Activated T-cell treated with anti-CD3 and anti-CD28 coated beads for 24 hours (primary cell): ENCODE data around the gene PTPN7.
"Not testable (repeated sequence)": the region's sequence is repeated elsewhere in the genome, so short reads cannot be mapped to it uniquely, and the experiment has no call there.

Experiments
- DNase-seq: peaks from one replicate; pipeline ENCODE4 v3.0.0-alpha.2; 2020; ENCODE audit warnings: low read depth

PTPN7 gene

DNA sequence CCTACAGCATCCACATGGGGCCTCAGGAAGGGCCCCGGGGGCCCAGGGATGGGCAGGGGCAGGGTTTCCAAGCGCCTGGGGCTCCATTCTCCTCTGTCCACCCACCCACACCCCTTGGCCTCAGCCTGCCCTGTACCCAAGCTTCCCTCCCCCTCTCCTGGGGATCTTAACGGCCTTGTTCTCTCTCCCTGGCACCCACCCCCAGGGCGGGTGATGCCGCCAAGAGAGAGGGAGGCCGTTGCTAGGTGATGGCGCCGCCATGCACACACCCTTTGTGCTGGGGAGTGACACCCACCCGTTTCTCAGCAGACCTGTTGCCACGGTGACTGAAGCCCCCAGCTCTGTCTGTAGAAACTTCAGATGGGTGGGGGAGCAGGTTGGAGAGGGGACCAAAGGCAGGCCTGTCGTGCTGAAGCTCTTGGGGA is 30.1 kb downstream of the PTPN7 start:
- DNase-seq: no peak

DNA sequence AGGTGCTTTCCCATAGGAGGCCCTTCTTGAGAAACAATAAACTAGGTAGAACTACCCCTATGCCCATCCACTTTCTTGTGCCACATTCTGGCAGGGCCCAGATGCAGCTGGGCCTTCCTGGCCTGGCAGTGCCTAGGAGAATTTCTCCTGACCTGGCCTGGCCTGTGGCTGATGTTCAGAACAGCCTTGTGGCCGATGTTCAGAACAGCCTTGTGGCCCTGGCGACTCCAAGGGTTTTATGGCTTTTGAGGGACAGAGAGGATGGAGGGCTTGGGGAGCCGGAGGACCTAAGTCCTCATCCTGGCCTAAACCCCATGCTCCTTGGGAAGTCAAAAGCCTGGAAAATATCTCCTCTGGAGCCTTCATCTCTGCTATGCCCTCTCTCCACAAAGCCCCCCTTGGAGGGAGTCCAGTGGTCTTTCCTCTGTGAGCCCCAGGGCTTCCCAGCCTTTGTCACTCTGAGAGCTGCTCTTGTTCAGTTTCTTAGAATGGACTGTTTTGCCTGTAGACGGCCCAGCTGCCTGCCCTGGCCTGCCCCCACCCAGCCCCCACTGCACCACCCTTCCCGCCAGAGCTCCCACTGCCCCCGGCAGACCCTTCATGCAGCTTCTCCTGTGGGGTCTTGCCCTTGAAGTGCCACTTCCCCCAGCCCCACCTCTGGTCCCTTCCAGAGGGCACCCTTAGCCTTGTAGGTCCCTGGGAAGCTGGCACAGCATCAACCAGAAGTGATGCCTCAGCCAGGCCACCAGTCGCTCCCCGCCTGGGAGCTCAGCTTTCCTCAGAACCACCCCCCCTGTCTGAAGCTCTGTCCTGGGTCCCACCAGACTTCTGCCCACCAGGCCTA is 30.7 kb downstream of the PTPN7 start:
- DNase-seq: no peak

DNA sequence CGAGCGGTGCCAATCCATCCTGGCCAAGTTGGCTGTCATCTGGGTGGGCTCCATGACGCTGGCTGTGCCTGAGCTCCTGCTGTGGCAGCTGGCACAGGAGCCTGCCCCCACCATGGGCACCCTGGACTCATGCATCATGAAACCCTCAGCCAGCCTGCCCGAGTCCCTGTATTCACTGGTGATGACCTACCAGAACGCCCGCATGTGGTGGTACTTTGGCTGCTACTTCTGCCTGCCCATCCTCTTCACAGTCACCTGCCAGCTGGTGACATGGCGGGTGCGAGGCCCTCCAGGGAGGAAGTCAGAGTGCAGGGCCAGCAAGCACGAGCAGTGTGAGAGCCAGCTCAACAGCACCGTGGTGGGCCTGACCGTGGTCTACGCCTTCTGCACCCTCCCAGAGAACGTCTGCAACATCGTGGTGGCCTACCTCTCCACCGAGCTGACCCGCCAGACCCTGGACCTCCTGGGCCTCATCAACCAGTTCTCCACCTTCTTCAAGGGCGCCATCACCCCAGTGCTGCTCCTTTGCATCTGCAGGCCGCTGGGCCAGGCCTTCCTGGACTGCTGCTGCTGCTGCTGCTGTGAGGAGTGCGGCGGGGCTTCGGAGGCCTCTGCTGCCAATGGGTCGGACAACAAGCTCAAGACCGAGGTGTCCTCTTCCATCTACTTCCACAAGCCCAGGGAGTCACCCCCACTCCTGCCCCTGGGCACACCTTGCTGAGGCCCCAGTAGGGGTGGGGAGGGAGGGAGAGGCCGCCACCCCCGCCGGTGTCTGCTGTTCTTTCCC is 32.4 kb downstream of the PTPN7 start:
- no peak for DNase-seq

DNA sequence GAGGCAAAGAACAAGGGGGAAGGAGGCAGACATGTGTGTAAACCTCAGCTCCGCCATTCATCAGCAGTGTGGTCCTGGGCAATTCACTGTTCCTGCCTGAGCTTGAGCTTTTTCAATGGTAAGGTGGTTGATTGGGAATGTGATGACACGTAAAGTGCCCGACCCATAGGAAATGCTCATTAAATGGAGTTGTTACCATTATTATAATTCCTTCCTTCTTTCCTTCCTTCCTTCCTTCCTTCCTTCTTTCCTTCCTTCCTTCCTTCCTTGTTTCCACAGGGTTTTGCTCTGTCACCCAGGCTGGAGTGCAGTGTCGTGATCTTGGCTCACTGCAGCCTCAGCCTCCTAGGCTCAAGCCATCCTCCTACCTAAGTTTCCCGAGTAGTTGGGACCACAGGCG is 33.3 kb downstream of the PTPN7 start:
- DNase-seq: no peak

DNA sequence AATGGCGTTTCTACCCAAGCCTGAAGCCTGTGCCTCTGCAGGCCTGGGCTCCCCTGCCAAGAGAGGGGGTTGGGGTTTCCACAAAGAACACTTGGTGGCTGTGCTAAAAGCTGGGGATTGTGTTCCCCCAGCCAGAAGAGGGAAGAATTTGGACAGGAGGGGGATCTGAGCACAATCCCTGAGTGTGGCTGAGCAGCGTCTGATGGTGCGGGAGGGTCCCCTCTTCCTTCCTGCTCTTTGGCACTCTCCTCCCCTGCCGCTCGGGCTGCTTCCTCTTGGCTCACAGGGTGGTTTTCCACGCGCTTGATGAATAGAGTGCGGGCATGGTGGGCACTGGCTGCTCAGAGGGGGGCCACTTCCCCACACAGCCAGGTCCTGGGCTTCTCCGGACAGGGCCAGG is 34.0 kb downstream of the PTPN7 start:
- no peak for DNase-seq

- no peak for DNase-seq
Observed at GRCh38 chr1:202125611-202126010, 34.8 kb downstream of the PTPN7 start.

- no peak for DNase-seq
Observed at GRCh38 chr1:202124142-202124541, 36.3 kb downstream of the PTPN7 start.

- DNase-seq: no peak
Observed at GRCh38 chr1:202123336-202123813, 37.0 kb downstream of the PTPN7 start.

DNA sequence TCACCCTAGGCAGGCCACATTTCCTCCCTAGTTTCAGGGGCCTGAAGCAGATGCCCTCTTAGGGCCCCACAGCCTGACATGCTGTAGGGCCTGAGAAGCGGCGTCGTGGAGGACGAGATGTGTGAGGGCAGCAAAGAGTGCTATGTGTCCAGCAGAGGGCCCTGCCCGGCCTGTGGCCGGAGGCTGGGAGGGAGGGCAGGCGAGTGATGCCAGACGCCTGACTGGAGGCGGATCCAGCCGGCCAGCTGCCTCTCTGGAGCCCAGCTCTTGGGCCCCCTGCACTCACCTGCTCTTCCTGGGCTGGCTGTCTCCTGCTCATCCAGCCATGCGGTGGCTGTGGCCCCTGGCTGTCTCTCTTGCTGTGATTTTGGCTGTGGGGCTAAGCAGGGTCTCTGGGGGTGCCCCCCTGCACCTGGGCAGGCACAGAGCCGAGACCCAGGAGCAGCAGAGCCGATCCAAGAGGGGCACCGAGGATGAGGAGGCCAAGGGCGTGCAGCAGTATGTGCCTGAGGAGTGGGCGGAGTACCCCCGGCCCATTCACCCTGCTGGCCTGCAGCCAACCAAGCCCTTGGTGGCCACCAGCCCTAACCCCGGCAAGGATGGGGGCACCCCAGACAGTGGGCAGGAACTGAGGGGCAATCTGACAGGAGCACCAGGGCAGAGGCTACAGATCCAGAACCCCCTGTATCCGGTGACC is 37.6 kb downstream of the PTPN7 start, which contains the start of gene GPR37L1:
TSS of gene GPR37L1 (plus strand) at position 279 of the 697 bp plus-strand sequence. CDS start at position 326, 47 bp downstream.
- no peak for DNase-seq

GRCh38 chr1:202121006-202121405 is 39.4 kb downstream of the PTPN7 start:
- no peak for DNase-seq

DNA sequence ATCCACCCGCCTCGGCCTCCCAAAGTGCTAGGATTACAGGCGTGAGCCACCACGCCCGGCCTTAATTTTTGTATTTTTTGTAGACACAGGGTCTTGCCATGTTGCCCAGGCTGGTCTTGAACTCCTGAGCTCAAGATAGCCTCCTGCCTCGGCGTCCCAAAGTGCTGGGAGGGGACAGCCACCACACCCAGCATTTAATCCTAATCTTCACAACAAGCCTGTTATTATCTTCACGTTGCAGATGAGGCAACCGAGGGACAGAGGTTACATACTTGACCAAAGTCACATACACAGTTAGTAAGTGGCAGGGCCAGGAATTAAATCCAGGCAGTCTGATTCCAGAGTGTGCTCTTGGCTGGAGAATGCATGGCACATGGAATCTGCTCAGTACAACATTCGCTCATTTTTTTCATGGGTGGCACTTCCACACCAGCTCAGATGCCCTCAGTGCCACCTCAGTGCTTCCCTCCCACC is 42.5 kb downstream of the PTPN7 start:
- no peak for DNase-seq

DNA sequence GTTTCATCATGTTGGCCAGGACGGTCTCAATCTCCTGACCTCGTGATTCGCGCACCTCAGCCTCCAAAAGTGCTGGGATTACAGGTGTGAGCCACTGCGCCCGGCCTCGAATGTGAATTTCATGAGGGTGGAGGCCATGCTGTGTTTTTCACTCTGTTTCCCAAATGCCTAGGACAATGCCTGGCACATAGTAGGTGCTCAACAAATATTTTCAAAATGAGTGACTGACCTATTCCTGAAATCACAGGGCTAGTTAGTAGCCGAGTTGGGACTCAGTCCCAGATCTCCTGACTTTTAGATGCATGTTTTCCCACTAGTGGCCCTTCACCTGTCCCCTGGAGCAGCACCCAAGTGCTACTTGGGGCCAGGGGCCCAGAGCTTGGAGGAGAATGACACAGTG is 44.1 kb downstream of the PTPN7 start:
- DNase-seq: no peak

GRCh38 chr1:202113690-202114300 is 46.6 kb downstream of the PTPN7 start:
- DNase-seq: no peak

- no peak for DNase-seq
Observed at GRCh38 chr1:202112859-202113689, 47.3 kb downstream of the PTPN7 start.

- not testable (repeated sequence) for DNase-seq
Observed at GRCh38 chr1:202111589-202111988, 48.8 kb downstream of the PTPN7 start.

- no peak for DNase-seq
Observed at GRCh38 chr1:202110977-202111376, 49.4 kb downstream of the PTPN7 start.

GRCh38 chr1:202107801-202108731 is 52.3 kb downstream of the PTPN7 start:
- no peak for DNase-seq

GRCh38 chr1:202107321-202107761 is 53.1 kb downstream of the PTPN7 start:
- no peak for DNase-seq
